ENCODE data around the gene DYNC2H1.

DYNC2H1 gene

DNA sequence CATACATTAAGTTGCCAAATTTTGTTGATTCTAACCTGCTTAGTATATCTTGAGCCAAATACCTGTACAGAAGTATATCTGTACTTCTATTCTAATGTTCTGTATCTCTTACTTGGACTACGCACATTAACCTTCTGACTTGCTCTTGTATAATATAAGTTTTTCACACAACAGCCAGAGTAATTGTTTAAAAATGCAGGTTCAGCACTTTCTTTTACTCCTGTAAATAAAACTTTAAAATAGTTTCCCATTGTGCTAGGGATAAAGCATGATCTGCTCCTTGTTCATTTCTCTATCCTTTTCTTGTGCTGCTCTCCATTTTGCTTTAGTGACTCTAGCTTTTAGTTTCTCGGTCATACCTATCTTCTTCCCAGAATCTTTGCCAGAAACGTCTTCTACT lies 48.3 kb downstream of the DYNC2H1 start:
- TF ChIP-seq ZFX (IDR thresholded peaks at IDR 0.05) = no peak
- TF ChIP-seq, protein P1, sequence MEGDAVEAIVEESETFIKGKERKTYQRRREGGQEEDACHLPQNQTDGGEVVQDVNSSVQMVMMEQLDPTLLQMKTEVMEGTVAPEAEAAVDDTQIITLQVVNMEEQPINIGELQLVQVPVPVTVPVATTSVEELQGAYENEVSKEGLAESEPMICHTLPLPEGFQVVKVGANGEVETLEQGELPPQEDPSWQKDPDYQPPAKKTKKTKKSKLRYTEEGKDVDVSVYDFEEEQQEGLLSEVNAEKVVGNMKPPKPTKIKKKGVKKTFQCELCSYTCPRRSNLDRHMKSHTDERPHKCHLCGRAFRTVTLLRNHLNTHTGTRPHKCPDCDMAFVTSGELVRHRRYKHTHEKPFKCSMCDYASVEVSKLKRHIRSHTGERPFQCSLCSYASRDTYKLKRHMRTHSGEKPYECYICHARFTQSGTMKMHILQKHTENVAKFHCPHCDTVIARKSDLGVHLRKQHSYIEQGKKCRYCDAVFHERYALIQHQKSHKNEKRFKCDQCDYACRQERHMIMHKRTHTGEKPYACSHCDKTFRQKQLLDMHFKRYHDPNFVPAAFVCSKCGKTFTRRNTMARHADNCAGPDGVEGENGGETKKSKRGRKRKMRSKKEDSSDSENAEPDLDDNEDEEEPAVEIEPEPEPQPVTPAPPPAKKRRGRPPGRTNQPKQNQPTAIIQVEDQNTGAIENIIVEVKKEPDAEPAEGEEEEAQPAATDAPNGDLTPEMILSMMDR (conservative IDR thresholded peaks at IDR 0.05) = no peak
- no peak overlapping the region for H3K27ac ChIP-seq

DNA sequence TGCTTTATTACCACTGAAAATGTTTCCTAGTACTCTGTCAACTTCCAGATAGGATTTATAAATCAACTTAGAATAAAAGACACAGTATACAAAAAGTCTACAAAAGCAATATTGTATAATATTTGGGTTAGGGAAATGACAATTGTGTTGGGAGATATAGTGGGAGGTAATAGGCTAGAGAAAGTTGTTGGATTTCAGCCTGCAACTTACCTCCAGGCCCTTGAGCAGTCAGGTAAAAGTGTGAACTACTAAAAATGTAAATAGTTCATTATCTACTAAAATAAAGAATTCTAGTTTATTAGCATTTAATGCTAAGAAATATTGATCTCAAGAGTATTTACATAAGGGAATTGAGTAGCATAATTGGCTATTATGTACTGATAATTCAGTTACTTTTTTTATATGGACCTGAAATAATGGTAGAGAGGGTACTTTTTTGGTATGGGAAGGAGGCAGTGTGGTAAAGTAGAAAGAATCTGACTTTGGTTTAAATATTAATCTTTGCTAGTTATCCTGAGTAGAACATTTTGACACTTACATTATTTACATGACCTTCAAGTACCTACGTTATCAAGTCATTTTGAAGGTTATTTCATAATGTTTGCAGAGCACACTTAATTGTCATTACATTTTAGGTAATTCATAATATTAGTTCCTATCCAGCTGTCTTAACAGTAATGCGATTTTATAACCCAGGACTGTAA lies 55.0 kb downstream of the DYNC2H1 start:
- no peak for TF ChIP-seq ZFX (IDR thresholded peaks at IDR 0.05)
- TF ChIP-seq, protein P1 (conservative IDR thresholded peaks at IDR 0.05) = no peak
- H3K27ac ChIP-seq = no peak overlapping the region

DNA sequence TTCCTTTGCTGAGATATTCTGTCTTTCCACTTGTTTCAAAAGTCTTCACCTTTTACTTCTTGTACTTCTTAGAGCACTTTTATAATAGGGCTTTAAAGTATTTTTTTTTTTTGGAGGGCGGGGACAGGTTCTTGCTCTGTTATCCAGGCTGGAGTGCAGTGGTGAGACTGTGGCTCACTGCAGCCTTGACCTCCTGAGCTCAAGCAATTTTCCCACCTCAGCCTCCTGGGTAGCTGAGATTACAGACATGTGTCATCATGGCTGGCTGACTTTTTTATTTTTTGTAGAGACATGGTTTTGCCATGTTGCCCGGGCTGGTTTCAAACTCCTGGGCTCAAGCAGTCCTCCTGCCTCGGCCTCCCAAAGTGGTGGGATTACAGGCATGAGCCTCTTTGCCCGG lies 57.9 kb downstream of the DYNC2H1 start:
- no peak for TF ChIP-seq ZFX (IDR thresholded peaks at IDR 0.05)
- TF ChIP-seq, protein P1 (conservative IDR thresholded peaks at IDR 0.05) = no peak
- no peak overlapping the region for H3K27ac ChIP-seq

DNA sequence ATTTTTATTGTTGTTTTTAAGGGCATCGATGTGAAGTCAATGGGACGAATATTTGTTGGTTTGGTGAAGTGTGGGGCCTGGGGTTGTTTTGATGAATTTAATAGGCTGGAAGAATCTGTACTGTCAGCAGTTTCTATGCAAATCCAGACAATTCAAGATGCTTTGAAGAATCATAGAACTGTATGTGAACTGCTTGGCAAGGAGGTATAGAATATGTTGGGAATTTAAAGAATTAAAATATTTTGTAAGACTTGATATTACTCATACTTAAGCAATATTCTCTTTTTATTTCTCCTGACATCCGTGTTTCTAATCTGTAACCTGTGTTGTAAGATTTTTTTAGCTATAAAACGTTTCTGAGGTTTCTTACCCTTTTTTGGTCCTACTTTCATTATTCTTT lies 61.6 kb downstream of the DYNC2H1 start:
- H3K27ac ChIP-seq = no peak overlapping the region
- TF ChIP-seq ZFX (IDR thresholded peaks at IDR 0.05) = no peak
- TF ChIP-seq, protein P1 (conservative IDR thresholded peaks at IDR 0.05) = no peak

DNA sequence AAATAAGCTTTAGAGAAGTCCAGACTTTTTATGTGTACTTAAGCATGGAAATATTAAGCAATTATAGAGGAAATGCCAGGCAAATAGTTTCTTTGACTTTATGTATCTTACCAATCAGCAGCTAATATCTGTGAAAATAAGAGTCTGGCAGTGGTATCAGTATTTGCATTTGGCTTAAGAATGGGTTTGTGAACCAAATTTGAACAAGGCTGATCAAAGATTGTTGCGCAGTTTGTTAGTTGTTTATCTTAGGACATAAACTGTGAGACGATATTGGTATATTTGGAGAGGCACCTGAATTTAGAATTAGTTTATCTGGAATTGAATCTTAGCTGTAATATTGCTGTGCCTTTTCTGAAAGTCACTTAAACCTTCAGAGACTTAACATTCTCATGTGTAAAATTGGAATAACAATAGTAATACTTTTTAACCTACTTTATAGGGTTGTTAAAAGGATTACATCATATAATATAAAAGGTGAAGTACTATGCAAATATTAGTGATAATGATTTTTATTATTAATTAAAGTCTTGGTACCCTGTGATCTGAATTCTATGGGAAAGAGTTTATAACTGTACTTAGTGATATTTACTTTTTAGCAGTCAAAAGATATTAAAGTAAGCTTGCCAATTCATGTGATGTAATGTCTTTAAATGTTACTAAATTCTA lies 66.4 kb downstream of the DYNC2H1 start:
- TF ChIP-seq, protein P1 (conservative IDR thresholded peaks at IDR 0.05) = no peak
- no peak for TF ChIP-seq ZFX (IDR thresholded peaks at IDR 0.05)
- H3K27ac ChIP-seq = no peak overlapping the region

DNA sequence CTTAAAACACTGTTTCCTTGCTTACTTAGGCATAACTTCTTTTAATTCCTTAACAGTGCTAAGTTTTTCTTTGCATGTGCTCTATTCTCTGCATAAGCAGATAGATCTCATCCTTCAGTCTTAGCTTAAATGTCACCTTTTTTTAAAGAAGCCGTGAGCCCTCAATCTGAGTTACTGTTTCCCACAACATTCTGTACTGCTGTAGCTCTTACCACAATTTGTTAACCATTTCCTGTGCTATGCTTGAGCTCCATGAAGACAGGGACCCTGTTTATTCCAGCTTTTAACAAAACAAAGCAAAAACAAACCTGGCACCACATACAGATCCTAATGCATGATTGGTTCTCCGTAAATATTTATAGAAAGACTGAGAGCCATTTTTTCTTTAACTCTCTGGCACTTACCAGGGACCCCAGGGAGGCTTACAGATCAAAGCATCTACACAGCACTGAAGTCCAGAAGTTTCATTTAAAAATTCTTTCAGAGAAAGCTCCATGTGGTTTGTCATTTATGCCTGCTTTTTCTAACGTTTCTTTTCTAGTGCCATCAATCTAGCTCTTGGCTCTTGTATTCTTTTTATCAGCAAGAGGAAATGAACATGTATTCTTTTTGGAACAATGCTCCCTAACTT lies 74.9 kb downstream of the DYNC2H1 start:
- no peak overlapping the region for H3K27ac ChIP-seq
- no peak for TF ChIP-seq ZFX (IDR thresholded peaks at IDR 0.05)
- TF ChIP-seq, protein P1 (conservative IDR thresholded peaks at IDR 0.05) = no peak

DNA sequence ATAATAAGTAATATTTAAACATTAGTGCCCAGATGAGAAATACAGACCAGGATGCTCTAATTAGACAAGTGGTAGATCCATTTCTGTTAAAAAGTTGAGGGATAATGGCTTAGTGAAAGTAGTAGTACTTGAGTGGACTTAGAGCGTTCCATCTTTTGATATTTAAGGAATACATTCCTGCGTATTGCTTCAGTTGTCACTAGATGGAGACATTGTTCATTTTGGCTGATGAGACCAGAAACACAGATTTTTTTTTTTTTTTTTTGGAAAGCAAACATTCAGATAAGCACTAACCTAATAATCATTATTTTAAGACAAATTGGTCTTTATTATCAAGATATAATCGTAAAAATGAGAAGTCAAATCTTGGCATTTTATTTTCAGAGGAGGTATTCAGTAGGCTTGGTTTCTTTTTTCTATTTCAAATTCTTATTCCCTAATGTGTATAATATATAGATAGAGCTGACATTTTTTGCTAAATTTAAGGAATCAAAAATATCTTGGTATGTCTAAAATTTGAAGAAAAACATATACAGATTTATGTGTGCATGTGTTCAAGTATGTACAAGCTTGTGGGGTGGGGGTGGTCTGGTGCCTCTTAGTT lies 92.9 kb downstream of the DYNC2H1 start:
- no peak overlapping the region for H3K27ac ChIP-seq
- TF ChIP-seq, protein P1 (conservative IDR thresholded peaks at IDR 0.05) = peak; percentile 89
- no peak for TF ChIP-seq ZFX (IDR thresholded peaks at IDR 0.05)

Data from C4-2B (cell line).